NCI-H1694 (cell line): ENCODE results near the gene OS9.
A peak's percentile ranks its signal among the peaks of the same experiment; 100 is the strongest.

ENCODE experiments used
- DNase-seq: peaks from one replicate; lab custom pipeline; 2025; lab: John Stamatoyannopoulos, UW

The OS9 gene

GRCh38 chr12:57722716-57723629, 29.0 kb downstream of the OS9 start:
- peak; percentile 30 for DNase-seq

- no peak for DNase-seq
Observed at GRCh38 chr12:57723630-57723962, 29.7 kb downstream of the OS9 start.

GRCh38 chr12:57724003-57724935, 30.3 kb downstream of the OS9 start:
- DNase-seq = no peak

GRCh38 chr12:57724936-57725740, 31.2 kb downstream of the OS9 start:
- DNase-seq = no peak

GRCh38 chr12:57725851-57726150, 31.9 kb downstream of the OS9 start:
- DNase-seq = no peak

- peak; percentile 81 for DNase-seq
Observed at GRCh38 chr12:57726151-57726883, 32.4 kb downstream of the OS9 start.

GRCh38 chr12:57726884-57727757, 33.2 kb downstream of the OS9 start:
- no peak for DNase-seq

- DNase-seq = no peak
Observed at GRCh38 chr12:57727758-57728395, 33.9 kb downstream of the OS9 start.

GRCh38 chr12:57729321-57729844, 35.5 kb downstream of the OS9 start:
- DNase-seq = no peak

GRCh38 chr12:57730336-57731067, 36.6 kb downstream of the OS9 start:
- no peak for DNase-seq

- DNase-seq = no peak
Observed at GRCh38 chr12:57731411-57732080, 37.6 kb downstream of the OS9 start.

GRCh38 chr12:57732270-57732669, 38.3 kb downstream of the OS9 start:
- no peak for DNase-seq

GRCh38 chr12:57732726-57733593, 39.0 kb downstream of the OS9 start:
- no peak for DNase-seq

GRCh38 chr12:57733928-57734327, 40.0 kb downstream of the OS9 start:
- no peak for DNase-seq

GRCh38 chr12:57734591-57734990, 40.7 kb downstream of the OS9 start:
- DNase-seq = no peak

GRCh38 chr12:57735198-57735855, 41.4 kb downstream of the OS9 start:
- DNase-seq = peak; percentile 20
